Ureter (tissue), 1 donor: ENCODE results near the gene FCMR. TPM values are rescaled to one million over a fixed set of nuclear protein-coding genes. Genes with fewer than 3 reads are reported as not detected.

ENCODE experiments used
- DNase-seq: peaks from one replicate; pipeline ENCODE4 v3.0.0-alpha.2; 2020; ENCODE audit warnings: low spot score
- total RNA-seq: library from RNA; stranded (reverse); gene quantifications from one replicate; pipeline ENCODE4 v1.2.4, GENCODE V29; 2023
- donor health status: DM: yes; HTN: yes; CAD: no.

The FCMR gene
- total RNA-seq, 1 donor from 2014 or later, result 17.1 TPM

DNA sequence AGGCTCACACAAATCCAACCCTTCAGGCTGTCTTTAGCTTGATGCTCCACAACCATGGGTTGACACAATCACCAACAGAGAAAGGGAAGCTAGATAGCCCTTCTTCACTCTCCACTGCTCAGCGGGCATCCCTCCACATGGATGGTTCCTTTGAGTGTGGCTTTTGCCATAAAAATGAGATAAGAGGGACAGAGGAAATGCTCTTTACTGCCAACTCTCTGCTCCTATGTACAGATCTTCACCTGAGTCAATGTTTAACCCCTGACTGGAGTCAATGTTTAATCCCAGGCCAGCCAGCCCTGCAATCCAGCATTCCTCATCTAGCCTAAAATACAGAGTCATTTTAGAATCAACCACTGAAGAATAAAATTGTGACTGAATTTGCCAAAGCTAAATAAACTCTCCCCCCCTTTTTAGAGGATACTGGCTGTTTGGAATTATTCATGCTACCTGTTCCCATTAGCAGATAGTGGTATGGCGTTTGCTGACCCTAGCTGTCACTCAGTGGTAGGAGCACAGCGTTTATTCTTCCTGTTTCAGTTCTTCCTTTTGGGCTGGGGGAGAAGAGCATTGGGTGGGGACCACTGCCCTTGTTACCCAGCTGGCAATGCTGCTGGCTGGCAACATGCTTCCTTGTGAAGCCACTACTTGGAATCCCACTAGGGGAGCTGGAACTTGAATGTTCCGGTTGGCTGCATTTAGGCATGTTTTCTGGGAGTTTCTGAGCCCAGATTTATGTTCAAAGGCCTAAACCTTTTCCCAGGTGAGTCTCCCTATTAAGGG, 29.8 kb upstream of the FCMR start:
- no peak for DNase-seq

DNA sequence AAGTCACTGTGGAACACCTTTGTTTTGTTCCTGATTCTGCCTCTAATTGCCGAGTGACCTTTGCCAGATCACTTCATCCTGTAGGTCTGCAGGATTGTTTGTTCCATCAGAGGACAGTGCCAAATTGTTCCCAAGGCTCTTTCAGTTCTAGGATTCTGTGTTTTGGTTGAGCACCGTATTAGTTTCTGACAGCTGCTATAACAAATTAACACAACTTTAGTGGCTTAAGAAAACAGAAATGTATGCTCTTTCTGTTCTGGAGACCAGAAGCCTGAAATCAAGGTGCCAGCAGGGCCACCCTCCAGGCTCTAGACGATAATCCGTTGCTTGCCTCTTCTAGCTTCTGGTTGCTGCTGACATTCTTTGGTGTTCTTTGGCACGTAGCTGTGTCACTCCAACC, 27.9 kb upstream of the FCMR start:
- DNase-seq, result no peak

DNA sequence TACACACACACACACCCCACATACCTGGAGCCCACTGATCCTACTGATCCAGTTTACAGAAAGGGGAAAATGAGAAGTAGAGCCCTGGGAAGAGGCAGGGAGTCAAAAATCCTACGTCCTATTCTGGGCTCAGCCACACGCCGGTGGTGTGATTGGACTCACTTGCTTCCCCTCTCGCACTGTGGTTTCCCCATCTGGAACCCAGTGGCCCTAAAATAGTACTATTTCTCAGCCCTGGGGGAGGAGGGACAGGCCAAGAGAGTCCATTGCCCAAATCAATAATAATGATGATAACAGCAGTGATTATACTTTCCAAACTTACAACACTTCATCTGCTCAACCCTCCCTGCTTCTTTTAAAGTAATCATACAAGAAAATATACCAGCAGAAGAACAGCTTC, 27.5 kb upstream of the FCMR start:
- DNase-seq, result no peak

DNA sequence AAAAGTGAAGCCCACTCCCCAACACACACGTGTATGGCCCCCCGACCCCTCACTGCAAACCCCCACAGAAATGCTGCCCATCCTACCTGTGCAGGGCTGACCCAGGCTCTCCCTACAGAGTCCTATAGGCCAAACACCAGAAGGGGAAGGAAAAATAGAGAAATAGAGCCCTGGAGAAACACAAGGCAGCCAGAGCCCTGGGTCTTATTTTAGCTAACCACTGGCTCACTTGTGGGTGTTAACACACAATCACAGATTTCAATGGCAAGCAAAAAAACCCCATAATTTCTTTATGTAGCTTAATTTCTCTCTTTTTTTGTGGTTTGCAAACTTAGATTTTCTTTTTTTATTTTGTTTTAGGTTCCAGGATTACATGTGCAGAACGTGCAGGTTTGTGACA, 25.5 kb upstream of the FCMR start:
- no peak for DNase-seq

DNA sequence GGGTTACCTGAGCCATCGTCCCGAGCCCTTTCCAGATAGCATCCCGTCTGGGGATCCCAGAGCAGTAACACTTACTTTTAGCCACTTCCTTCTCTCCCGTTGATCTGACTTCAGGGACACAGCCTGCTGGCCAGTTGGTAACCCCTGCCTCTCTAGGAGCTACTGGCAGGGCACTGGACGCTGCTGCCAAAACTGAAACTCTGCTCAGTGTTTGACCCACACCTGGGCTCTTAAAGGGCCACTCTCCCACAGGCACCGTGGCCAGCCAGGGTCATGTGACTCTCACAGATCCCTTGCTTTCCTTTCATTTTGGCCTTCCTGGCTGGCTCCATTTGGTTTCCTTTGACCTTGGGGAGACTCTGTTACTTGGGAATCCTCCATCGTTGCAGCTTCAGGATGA, 24.5 kb upstream of the FCMR start, which contains the start of gene PIGR:
Gene PIGR (minus strand): TSS at position 206 of the 400 bp plus-strand sequence. CDS start 5,935 bp downstream, outside the sequence.
- no peak for DNase-seq

GRCh38 chr1:206945779-206946178, 24.0 kb upstream of the FCMR start:
- DNase-seq, result no peak

DNA sequence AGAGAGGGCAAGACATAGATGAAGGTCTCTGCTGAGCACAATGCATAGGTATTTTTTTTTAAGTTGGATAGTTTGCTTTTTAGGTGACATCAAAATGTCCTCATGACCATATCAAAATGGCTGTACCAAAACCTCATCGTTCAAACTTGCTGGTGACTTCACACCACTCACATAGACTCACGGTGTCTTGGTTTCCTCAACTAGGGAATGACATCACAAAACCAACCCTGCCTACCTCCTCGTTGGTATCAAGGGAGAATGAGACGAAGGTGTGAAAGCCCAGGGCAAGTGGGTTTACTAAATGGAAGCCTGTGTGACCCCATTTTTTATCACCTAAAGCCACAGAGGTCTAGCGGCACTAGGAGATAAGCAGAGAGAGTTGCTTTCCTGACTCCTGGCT, 23.0 kb upstream of the FCMR start:
- no peak for DNase-seq

DNA sequence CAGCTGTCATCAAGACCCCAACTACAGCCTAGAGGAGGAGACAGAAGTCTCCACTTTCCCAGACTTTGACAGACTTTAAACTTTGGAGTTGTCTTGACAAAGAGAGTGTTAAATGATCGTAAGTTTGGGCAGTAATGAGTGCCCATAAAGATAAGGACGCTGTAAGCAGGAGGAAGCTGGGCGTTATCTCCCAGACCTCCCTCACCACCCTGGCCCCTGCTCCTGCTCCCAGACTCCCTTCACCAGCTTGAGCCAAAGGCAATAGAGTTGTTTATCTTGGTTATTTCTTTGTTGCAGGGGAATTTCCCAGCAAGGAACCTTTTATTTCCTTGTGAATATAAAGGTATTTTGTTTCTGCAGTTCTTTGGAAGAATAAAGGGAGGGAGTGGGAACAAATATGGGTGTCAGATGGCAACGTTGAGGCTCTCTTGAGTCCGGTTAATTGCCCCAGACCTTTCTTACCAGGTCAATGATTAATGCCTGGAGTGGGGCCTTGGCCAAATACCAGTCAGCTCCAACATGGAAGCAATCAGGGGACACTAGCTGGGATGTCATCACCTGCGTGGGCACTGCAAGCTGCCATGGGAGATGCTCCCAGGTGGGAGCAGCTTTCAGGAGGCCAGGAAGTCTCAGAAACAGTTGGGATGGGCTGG, 20.2 kb upstream of the FCMR start:
- DNase-seq, result no peak

DNA sequence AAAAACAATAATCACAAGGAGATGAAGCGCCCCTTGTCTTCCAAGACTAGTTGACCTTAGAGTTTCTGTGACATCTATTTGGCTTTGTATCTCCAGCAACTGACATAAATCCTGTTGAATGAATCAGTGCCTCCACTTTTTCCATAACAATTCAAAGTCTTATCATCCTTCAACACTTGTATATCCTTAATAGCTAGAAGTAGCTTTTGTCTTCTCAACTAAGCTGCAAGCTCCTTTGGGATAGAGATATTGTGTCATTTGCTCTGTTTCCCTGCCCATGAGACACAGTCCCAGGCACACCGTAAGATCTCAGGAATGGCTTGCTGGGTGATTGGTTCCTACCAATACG, 18.8 kb upstream of the FCMR start:
- DNase-seq, result no peak

DNA sequence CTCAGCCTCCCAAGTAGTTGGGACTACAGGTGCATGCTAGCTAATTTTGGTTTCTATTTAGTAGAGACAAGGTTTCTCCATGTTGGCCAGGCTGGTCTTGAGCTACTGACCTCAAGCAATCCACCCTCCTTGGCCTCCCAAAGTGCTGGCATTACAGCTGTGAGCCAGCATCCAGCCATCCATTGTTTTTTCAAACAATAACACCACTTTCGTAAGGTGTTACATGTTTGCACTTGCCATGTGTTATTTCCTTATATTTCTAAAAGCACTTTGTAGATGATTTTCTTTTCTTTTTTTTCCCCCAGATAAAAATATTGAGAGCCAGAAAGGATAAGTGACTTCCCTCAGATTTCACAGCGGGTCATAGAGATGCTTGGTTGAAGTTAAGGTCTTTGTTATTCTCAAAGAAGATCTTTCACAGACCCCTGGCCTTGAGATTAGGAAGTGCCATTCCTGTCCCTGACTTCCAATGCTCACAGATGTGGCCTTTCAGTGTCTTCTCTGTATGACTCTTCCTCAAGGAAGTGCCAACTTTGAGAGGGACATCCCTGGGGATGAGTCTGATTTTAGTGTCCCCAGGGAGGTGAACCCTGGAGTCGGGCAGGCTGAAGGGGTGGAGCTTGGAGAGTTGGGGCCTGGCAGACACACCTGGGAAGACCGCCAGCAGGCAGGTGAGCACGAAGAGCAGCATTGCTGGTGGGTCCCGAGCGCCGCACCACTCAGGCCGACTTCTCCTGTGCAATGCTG, 18.3 kb upstream of the FCMR start:
- DNase-seq, result no peak

- no peak for DNase-seq
Observed at GRCh38 chr1:206939131-206939530, 17.4 kb upstream of the FCMR start.

DNA sequence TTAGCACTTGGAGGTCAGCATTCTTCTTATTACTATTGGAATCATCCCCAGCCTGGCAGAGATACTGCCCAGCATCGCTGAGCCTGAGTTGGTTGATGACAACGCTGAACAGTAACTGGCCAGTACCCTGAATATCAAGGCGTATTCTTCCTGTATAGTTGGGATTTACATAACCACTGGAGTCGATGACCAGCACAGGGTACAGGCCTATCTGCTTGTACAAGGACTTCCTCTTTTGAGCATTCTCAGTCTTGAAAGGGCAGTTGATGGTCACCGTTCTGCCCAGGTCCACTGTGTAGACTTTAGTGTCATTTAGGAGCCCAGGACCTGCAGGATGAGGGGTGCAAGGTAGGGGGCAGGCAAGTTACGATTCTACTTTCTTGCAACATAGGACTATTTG, 15.7 kb upstream of the FCMR start:
- no peak for DNase-seq

DNA sequence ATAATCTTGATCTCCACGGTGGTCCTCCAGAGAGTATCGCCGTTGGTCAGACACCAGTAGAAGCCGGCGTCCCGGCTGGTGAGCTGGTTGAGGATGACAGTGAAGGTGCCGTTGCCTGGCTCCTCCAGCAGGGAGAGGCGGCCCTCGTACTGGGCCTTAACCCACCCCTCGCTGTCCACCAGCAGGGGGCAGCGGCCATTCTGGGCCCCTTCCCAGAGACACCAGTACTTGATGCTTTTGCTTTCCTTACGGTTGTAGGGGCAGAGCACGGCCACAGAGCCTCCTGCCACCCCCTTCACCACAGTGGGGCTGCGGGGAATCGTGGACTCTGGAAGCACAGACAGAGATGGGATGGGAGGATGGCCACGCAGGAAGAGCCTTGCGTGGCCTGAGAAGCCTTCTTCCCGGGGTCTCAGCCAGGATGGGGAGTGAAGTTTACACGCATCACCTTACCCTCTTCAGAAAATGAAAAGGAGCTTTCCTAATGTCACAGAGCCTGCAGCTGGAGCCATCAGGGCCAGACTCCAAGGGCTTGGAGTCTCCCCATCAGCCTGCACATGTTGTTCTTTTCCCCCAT, 13.8 kb upstream of the FCMR start:
- DNase-seq, result no peak

GRCh38 chr1:206933333-206933945, 11.7 kb upstream of the FCMR start:
- no peak for DNase-seq

DNA sequence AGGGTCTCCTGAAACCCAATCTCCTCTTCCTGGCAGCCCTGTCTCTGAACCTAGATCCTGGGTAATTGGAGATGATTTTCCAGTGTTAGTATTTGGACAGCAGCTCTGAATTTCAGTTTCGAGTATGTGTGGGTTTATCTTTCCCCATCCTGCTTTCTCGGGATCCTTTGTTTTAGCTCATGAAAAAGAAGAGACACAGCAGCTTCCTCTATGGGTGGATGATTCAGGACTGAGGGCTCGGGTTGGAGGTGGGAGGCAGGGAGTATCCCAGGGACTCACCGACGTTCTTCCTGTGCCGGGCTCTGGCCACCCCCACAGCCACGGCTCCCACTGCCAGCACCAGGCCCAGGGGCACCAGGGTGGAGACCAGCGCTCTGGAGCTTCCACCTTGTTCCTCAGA, 10.4 kb upstream of the FCMR start:
- no peak for DNase-seq

- DNase-seq, result no peak
Observed at GRCh38 chr1:206931709-206932108, 10.0 kb upstream of the FCMR start.

GRCh38 chr1:206930210-206930798, 8.6 kb upstream of the FCMR start:
- DNase-seq, result no peak

DNA sequence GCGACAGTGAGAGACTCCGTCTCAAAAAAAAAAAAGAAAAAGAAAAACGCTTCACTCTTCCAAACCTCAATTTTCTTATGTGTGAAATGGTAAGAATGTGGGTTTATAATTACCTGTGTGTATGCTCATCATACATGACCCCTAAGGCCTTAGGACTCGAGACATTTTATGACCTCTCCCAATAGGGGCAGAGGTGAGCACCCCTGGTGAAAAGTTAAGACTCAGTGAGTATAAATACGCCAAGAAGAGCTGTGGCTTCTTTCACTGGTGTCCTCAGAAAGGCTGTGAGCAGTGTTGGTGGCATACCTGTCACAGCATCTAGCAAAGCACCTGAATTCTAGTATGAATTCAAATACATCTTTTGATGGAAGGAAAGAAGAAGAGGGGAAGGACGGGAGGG, 7.8 kb upstream of the FCMR start:
- no peak for DNase-seq

DNA sequence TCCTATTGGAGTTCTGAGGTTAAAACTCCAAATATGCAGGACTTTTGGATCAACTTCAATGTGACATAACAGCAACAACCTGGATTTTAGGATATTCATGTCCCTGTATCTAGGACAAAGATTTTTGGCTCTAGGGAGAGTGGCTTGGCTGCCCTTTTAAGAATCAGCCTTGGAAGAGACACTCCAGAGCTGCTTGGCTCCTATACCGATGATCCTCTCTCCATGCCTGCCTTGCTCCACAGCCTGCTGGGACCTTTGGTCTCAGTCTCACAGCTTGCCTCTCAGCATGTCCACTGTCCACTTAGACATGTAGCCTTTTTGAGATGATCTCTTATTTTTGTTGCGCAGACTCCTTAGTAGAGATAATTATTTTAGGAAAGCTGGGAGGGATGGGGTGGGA, 4.5 kb upstream of the FCMR start:
- no peak for DNase-seq

DNA sequence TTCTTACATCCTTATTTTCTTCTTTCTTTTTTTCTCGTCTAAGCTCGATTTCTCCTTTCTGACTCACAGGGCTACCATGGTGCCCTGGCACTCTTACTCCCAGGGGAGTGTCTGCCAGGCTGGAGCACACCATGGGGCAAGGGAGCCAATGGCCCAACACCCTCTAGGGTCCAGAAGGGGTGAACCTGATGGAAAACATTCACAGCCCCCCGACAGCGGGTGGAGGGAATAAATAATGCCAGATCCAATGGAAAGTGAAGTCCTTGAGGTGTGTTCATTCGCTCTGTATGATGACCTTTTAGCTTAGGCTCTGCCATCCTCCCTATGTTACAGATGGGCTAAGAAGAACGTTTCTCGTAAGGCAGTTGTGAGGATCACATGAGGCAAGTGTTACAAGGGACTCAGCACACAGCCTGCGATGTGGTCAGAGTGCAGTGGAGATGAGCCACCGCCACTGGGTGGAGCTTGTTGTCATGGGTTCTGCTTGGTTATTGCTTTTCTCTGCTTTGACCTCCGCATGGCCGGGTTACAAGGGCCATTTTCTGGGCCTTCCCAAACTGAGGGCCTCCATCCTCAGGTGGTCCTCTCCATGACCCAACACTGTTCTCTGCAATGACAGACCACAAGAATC, 3.5 kb upstream of the FCMR start:
- no peak for DNase-seq

DNA sequence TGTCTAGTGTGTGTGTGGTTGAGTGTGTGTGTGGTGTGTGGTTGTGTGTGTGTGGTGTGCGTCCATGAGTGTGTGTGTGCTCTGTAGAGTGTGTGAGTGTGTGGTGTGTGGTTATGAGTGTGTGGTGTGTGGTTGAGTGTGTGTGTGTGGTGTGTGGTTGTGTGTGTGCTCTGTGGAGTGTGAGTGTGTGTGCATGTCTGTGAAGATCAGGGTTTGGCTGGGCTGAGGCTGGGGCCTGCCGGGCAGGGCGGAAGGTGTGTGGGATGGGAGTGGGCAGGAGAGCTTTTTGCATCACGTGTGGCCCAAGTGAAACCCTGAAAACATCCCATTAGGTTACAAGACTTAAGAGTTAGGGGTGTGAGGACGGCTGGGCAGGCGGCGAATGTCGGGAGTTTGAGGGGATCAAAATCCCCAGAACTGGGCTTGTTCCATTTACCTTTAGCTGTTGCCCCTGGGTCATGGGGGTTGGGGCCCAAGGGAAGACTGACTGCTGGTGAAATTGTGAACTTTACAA, 2.9 kb upstream of the FCMR start:
- DNase-seq, result no peak
